Measurements from ENCODE around the gene LITAFD.
"Not testable (repeated sequence)": the region's sequence is repeated elsewhere in the genome, so short reads cannot be mapped to it uniquely, and the experiment has no call there.

The LITAFD gene

GRCh38 chr16:8912793-8913192 lies 30.6 kb downstream of the LITAFD start:
- H3K36me3 ChIP-seq, result peaks cover 60 to 100% (median 90%) of the 10 kb centered on the region in 3 donors
- intact Hi-C loops (cut with DNase I; ENCODE audit: low total_unique reads), result loop anchor here (10.0 kb wide), 1 partner anchor 92 kb away; no protein-coding TSS in a partner anchor

GRCh38 chr16:8914098-8914497 lies 31.9 kb downstream of the LITAFD start:
- Histone ChIP-seq H3K36me3 (peaks cover 60 to 100% (median 90%) of the 10 kb centered on the region in 3 donors), H3K27me3 (no peaks in the 10 kb centered on the region), H3K27ac (no peak overlapping the region), H3K4me1 (no peaks in the 10 kb centered on the region), H3K4me3 (no peak overlapping the region), H3K9me3 (no peaks in the 10 kb centered on the region)
- intact Hi-C loops (cut with DNase I; ENCODE audit: low total_unique reads), result loop anchor here (10.0 kb wide), 1 partner anchor 91 kb away; no protein-coding TSS in a partner anchor
- no peak for DNase-seq
- TF ChIP-seq CTCF (IDR thresholded peaks at IDR 0.05), result no peak

More at GRCh38 chr16:8912793-8913192, 30.6 kb downstream of the LITAFD start:
- Histone ChIP-seq H3K27ac (no peak overlapping the region), H3K27me3 (no peaks in the 10 kb centered on the region), H3K9me3 (no peaks in the 10 kb centered on the region), H3K4me3 (no peak overlapping the region), H3K4me1 (no peaks in the 10 kb centered on the region)
- no peak for DNase-seq
- TF ChIP-seq CTCF (IDR thresholded peaks at IDR 0.05), result no peak

- DNase-seq, result no peak
- Histone ChIP-seq H3K36me3 (peaks cover 71 to 100% (median 90%) of the 10 kb centered on the region in 3 donors), H3K27me3 (no peaks in the 10 kb centered on the region), H3K9me3 (no peaks in the 10 kb centered on the region), H3K27ac (no peak overlapping the region), H3K4me3 (no peak overlapping the region), H3K4me1 (no peaks in the 10 kb centered on the region)
- intact Hi-C loops (cut with DNase I; ENCODE audit: low total_unique reads), result loop anchor here (10.0 kb wide), 1 partner anchor 89 kb away; no protein-coding TSS in a partner anchor
- TF ChIP-seq CTCF (IDR thresholded peaks at IDR 0.05), result no peak
Observed at GRCh38 chr16:8915722-8916301, 33.7 kb downstream of the LITAFD start.

DNA sequence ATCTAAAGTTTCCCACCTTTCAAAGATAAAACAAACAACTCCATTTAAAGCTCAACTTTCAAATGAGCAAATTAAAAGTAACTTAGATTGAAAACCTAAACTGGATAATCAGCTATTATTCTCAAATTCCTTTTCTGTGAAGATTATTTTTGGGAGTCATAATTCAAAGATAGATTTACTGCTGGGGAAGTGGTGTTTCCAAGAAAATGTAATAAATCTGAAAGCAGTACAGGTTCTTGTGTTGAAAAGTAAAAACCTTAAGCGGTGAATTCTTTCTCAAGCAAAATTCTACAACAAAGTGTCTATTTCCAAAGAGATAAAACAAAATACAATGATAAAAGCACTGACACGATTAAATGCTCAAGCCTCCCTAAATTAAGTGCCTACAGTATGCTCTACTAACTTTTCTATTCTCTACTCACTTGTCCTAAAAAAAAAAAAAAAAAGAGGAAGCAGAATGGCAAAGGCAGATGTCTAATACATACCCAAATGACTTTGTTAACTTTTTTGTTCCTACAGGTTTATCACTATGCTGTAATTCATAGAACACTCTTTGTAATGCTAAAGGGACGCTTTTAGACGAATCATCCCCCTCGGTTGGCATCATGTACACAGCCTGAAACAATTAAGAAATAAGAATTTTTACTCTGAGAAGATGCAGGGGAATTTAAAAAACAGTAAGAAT lies 34.5 kb downstream of the LITAFD start:
- Histone ChIP-seq H3K27ac (no peak overlapping the region), H3K4me1 (no peaks in the 10 kb centered on the region), H3K36me3 (peaks cover 78 to 100% (median 90%) of the 10 kb centered on the region in 3 donors), H3K4me3 (no peak overlapping the region), H3K9me3 (no peaks in the 10 kb centered on the region), H3K27me3 (no peaks in the 10 kb centered on the region)
- TF ChIP-seq CTCF (IDR thresholded peaks at IDR 0.05), result no peak
- intact Hi-C loops (cut with DNase I; ENCODE audit: low total_unique reads), result loop anchor here (10.0 kb wide), 1 partner anchor 88 kb away; no protein-coding TSS in a partner anchor
- DNase-seq, result no peak

- not testable (repeated sequence) for H3K4me1 ChIP-seq, H3K27ac ChIP-seq, H3K27me3 ChIP-seq, H3K9me3 ChIP-seq, H3K4me3 ChIP-seq, DNase-seq
- peaks cover 82 to 100% (median 91%) of the 10 kb centered on the region in 3 donors for H3K36me3 ChIP-seq
- intact Hi-C loops (cut with DNase I; ENCODE audit: low total_unique reads), result loop anchor here (10.0 kb wide), 1 partner anchor 87 kb away; no protein-coding TSS in a partner anchor
Observed at GRCh38 chr16:8917336-8917735, 35.2 kb downstream of the LITAFD start.

All from tibial artery (tissue), 4 donors.